Heart right ventricle (tissue), 16 donors: Measurements from ENCODE around the gene CLK3. TPM values are rescaled to one million over a fixed set of nuclear protein-coding genes. Genes with fewer than 3 reads are reported as not detected.

ENCODE experiments used
- ATAC-seq, 8 donors: fragments of 200-7000 bp; cut with Tn5 transposase; one replicate each; pipeline ENCODE4 v1.9.1; 2020; ENCODE audit warnings: mild to moderate bottlenecking in 8 of 8, moderate library complexity in 8 of 8, moderate number of reproducible peaks in 1 of 8
- DNase-seq, 2 donors: peaks; one replicate each; pipeline ENCODE4 v3.0.0-alpha.2; 2020
- H3K27ac ChIP-seq, 10 donors: fragments of 200-600 bp; sonication (generic) in 2 of 10; one replicate each; pipeline versions ENCODE4 v1.5.0 to v1.8.0; 2020 to 2022; ENCODE audit warnings: mild to moderate bottlenecking in 3 of 10
- H3K27me3 ChIP-seq, 7 donors: fragments of 200-600 bp; one replicate each; pipeline ENCODE4 v1.8.0; 2021 to 2022; ENCODE audit warnings: mild to moderate bottlenecking in 2 of 7
- H3K36me3 ChIP-seq, 9 donors: fragments of 200-600 bp; sonication (generic) in 1 of 9; one replicate each; pipeline versions ENCODE4 v1.5.0 to v1.8.0; 2020 to 2022; ENCODE audit warnings: mild to moderate bottlenecking in 2 of 9
- H3K4me1 ChIP-seq, 9 donors: fragments of 200-600 bp; sonication (generic) in 1 of 9; one replicate each; pipeline versions ENCODE4 v1.5.0 to v1.8.0; 2020 to 2022; ENCODE audit warnings: mild to moderate bottlenecking in 4 of 9
- H3K4me3 ChIP-seq, 10 donors: fragments of 200-600 bp; sonication (generic) in 2 of 10; one replicate each; pipeline versions ENCODE4 v1.5.0 to v1.8.0; 2020 to 2022; ENCODE audit warnings: mild to moderate bottlenecking in 7 of 10, moderate library complexity in 2 of 10
- H3K9me3 ChIP-seq, 11 donors: fragments of 200-600 bp in 10 of 11; sonication (generic) in 2 of 11; one replicate each; pipeline versions ENCODE4 v1.5.0 to v1.8.0; 2013 to 2022; ENCODE audit warnings: mild to moderate bottlenecking in 2 of 11, control low read depth in 1 of 11, moderate library complexity in 1 of 11
- CTCF ChIP-seq, 9 donors: fragments of 200-600 bp; sonication (generic) in 2 of 9; IDR thresholded peaks; one replicate each; pipeline versions ENCODE4 v1.5.0 to v1.8.0; 2021 to 2022; ENCODE audit warnings: antibody characterized with exemption in 9 of 9, mild to moderate bottlenecking in 5 of 9, moderate library complexity in 1 of 9
- WGBS, 2 donors: extraction: QIAGEN DNeasy Blood & Tissue Kit; methylation state at CpG; one replicate each; pipeline ENCODE4 v1.1.7; 2013; ENCODE audit warnings: inconsistent platforms in 1 of 2; 5-methylcytosine and 5-hydroxymethylcytosine counted together
- intact Hi-C, 10 donors: fragments of 100-400 bp; cut with DNase I; formaldehyde crosslinking; loops; one replicate each; pipeline versions ENCODE4 v1.11.1 to v1.14.2; 2022
- long read RNA-seq, 3 donors: library from polyadenylated mRNA; unstranded; transcript quantifications; one replicate each; pipeline ENCODE4 v2.0.0, GENCODE V29; 2020 to 2021
- polyA plus RNA-seq, 2 donors: library from polyadenylated mRNA; stranded (reverse); fragments of 200-250 nt; gene quantifications; one replicate each; pipeline ENCODE4 v1.2.3, GENCODE V29; 2013
- total RNA-seq, 10 donors: library from RNA; stranded (reverse); fragmentation: NEBNext Ultra II Directional in 3 of 10; extraction: Animal tissue kit (Norgen Biotek cat#: 25700) in 3 of 10; gene quantifications; one replicate each; pipeline versions ENCODE4 v1.2.1 to v1.2.4, GENCODE V29; 2021 to 2023
- donor health status: Arrhythmogenic right ventricular cardiomyopathy.
- donor health status: ischemic (EF 13 %, LVEDD 7.1; RV severe dilation, severe dysfunction).
- donor health status: healthy with polysubstance abuse.
- donor health status: DM: no; HTN: yes; CAD: no.
- donor health status: DM: no; HTN: no; CAD: no.
- donor health status: ischemic (EF 25% LVEDD 6.9; RV normal size, moderate dysfunction).
- donor health status: ischemic (EF 25% LVEDD 5.7; RV mildly dilated, moderate dysfunction).
- donor health status: healthy.
- donor health status: DM: yes; HTN: yes; CAD: no.
- donor health status: Ischemic cardiomyopathy.
- donor health status: ischemic (EF 35%, LVEDD 5.7; RV mildly dilated, moderate dysfunction).
- donor health status: nonischemic (EF 11% LVEDD 7.7; RV severe dilation, severe dysfunction).
- donor health status: DM: yes; HTN: yes; CAD: no.
- donor health status: PGD.
- donor health status: ischemic (EF 29% LVEDD 5.4; RV normal size, mild dysfunction).
- donor health status: nonischemic (EF 23%, LVEDD 6.1; RV moderate dilation, normal function).

The CLK3 gene
- total RNA-seq (10 to 100 TPM; 40.2 to 52.1 (median 45.2) TPM), polyA plus RNA-seq (10 to 100 TPM; 27.7 to 73.6 TPM)
- long read RNA-seq, donor 1, transcript CLK3-202 (13 exons, 2,621 nt): major isoform, 31 of 75 reads
- long read RNA-seq, donor 1, partial matches to known transcripts: 16 of 75 reads
- long read RNA-seq, donor 1, other reads (novel, unspliced or antisense): 23 of 75 reads
- long read RNA-seq, donor 2, transcript CLK3-202 (13 exons, 2,621 nt): major isoform, 26 of 53 reads
- long read RNA-seq, donor 2, partial matches to known transcripts: 8 of 53 reads
- long read RNA-seq, donor 2, other reads (novel, unspliced or antisense): 15 of 53 reads
- long read RNA-seq, donor 3, transcript CLK3-202 (13 exons, 2,621 nt): major isoform, 39 of 104 reads
- long read RNA-seq, donor 3, partial matches to known transcripts: 33 of 104 reads
- long read RNA-seq, donor 3, other reads (novel, unspliced or antisense): 29 of 104 reads

GRCh38 chr15:74615508-74616365, at the start of gene CLK3:
TSS of gene CLK3 (plus strand) at chr15:74615836. CDS start at chr15:74619197, 3,361 bp downstream.
- no peak for TF ChIP-seq CTCF (IDR thresholded peaks at IDR 0.05)
- ATAC-seq (peak; percentile 80 to 90 (median 86)), DNase-seq (peak; percentile 95 to 98)
- H3K36me3 ChIP-seq: peaks cover 0 to 22% (median 18%) of the 10 kb centered on the region in 9 donors
- intact Hi-C loops: loop anchor here (2.0 to 10.0 kb wide), 8 partner anchors 69 to 329 kb away; partner anchors contain the start of genes ARID3B (in 6 of the 10) and UBL7 (in 4 of the 10)
- no peaks in the 10 kb centered on the region for H3K9me3 ChIP-seq
- 0 to 1% methylated on average over 64 to 91 of the region's 91 CpGs for WGBS, 2 donors
- peak within 1 kb of the TSS; percentile 77 to 100 (median 95) for H3K4me3 ChIP-seq
- peaks cover 14 to 68% (median 46%) of the 10 kb centered on the region in 9 donors for H3K4me1 ChIP-seq
- H3K27me3 ChIP-seq: no peaks in the 10 kb centered on the region
- H3K27ac ChIP-seq: peak within 1 kb of the TSS; percentile 82 to 99 (median 98)

- TF ChIP-seq CTCF (IDR thresholded peaks at IDR 0.05): no peak
- no peak for DNase-seq
- Histone ChIP-seq H3K36me3 (peaks cover 0 to 26% (median 0%) of the 10 kb centered on the region in 9 donors), H3K27ac (no peak overlapping the region), H3K4me1 (peaks cover 0 to 22% (median 13%) of the 10 kb centered on the region in 9 donors), H3K9me3 (no peaks in the 10 kb centered on the region), H3K4me3 (no peak overlapping the region), H3K27me3 (no peaks in the 10 kb centered on the region)
- WGBS, 2 donors: 67 to 86% methylated on average over 1 of the region's 1 CpG
- ATAC-seq: no peak
- intact Hi-C loops: no loop called here
Measured at GRCh38 chr15:74568594-74568993, 47.0 kb upstream of the CLK3 start.

- 79 to 80% methylated on average over 4 of the region's 4 CpGs for WGBS, 2 donors
Measured at GRCh38 chr15:74569731-74570070, 45.9 kb upstream of the CLK3 start.

More at GRCh38 chr15:74569731-74570070, 45.9 kb upstream of the CLK3 start:
- Histone ChIP-seq H3K4me1 (peaks cover 0 to 22% (median 13%) of the 10 kb centered on the region in 9 donors), H3K27ac (peak overlapping the region in 2 of 10 donors; percentile 40 to 46), H3K4me3 (no peak overlapping the region), H3K36me3 (peaks cover 0 to 37% (median 0%) of the 10 kb centered on the region in 9 donors), H3K9me3 (no peaks in the 10 kb centered on the region), H3K27me3 (no peaks in the 10 kb centered on the region)
- DNase-seq (no peak), ATAC-seq (no peak)
- TF ChIP-seq CTCF (IDR thresholded peaks at IDR 0.05): no peak
- intact Hi-C loops: no loop called here
